Activated naive CD4-positive, alpha-beta T cell (primary cell): ENCODE results near the gene EGLN3.

ENCODE experiments used
- DNase-seq, 4 experiments: peaks; one replicate each; lab custom pipeline; 2025; lab: John Stamatoyannopoulos, UW

Gene EGLN3

DNA sequence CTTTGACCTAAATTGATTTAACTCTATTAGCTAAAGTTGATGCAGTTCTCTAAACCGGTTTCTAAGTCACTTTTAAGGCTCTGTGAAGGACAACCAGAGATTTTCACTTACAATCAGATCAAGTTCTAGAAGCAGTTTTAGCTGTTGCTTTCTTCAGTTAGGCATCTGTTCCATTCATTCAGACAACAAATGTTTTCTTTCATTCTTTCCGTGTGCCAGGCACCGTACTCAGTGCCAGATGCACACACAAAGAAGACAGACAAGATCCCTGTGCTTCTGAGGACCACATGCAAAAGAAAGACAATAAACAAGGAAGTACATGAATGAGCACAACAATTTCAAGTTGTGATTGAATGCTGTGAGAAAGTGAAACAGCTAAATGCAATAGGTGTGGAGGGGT is 11.1 kb upstream of the EGLN3 start:
- DNase-seq: no peak

DNA sequence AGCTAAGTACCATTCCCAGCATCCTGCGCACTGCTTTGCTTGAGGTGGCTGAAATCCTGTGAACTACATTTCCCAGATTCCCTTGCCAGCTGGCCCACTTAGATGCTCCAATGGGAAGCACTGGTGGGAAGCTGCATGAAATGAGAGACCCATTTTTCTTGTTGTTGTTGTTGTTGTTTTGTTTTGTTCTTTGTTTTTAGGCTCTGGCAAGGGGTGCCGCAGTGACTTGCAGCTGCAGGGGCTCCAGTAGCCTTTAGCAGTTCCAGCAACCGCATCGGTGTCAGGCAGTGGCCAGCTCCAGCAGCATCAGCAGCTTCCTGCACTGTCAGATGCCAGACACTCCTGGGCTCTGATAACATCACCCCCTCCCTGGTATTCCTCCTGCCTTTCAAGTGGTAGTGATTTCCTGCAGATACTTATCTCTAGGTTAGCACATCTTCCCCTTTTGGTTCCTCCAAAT is 8.8 kb upstream of the EGLN3 start:
- no peak for DNase-seq

DNA sequence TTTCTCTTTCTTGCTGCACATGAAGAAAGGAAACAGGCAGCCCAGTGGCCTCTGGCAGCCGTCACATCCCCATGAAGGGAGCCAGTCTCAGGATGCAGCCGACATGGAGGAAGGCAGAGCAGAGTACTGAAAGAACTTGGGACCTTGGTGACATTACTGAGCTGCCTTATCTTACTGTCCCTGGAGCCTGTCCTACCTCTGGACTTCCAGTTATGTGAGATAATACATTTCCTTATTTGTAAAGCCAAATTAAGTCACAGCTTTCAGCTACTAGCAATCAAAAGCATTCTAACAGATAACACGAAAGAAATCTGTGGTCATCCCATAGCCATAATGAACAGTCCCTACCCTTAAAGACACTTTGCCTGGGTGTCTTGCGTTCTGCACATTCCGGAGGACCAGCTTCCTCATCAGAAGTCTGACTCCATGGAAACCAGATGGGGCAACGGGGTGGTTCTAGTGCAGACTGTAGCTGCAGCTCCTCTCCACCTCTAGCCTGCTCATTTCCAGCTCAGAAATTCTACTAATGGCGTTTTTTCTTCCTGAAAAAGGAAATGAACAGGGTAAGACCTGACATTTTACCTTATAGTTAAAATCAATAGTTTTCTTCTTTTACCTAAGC is 7.8 kb upstream of the EGLN3 start:
- no peak for DNase-seq

DNA sequence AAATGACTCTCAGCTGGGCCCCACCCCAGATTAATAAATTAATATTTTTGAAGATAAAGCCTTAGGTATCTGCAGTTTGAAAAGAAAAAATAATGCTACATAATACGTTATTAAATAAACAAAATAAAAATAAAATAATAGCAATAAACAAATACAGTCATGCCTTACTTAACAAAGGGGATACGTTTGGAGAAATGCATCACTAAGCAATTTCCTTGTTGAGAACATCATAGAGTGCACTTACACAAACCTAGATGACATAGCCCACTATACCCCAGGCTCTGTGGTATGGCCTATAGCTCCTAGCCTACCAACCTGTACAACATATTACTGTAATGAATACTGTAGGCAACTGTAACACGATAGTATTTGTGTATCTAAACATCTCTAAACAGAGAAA is 7.1 kb upstream of the EGLN3 start:
- no peak for DNase-seq

DNA sequence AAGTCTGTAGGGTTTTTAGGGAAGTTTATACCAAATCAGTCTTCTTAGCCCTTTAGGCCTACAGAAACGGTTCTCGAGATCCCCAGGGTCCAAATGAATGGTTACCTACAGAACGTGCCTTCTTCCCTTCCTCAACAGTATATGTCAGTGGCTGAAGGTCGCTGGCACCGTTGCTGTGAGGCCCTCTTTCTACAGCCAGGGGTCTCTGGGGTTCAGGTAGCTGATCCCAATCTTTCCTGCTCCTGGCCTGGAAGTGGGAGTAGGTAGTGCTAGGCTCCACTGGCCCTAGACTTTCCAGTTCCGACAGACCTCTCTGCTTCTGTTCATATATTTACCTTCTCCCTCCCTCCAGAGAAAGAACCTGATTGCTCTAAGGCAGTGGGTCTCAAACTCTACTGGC is 6.4 kb upstream of the EGLN3 start:
- no peak for DNase-seq

DNA sequence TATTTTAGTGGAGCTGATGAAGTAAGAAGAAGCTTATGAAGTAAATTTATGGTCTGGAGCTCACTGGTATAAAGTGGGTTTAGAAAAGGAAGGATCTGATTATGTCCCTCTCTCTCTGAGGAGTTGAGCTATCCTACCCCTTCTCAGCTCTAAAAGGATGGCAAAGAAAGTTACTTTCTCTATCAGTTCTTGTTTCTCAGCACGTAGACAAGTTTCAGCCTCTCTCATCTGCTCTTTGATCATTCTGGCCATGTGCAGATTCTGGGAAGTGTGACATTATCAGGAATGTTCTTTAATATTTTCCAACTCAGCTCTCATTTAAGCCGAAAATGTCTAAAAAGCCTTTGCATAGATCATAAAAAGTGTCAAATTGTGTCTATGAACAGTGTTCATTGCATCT is 5.8 kb upstream of the EGLN3 start:
- DNase-seq: no peak

DNA sequence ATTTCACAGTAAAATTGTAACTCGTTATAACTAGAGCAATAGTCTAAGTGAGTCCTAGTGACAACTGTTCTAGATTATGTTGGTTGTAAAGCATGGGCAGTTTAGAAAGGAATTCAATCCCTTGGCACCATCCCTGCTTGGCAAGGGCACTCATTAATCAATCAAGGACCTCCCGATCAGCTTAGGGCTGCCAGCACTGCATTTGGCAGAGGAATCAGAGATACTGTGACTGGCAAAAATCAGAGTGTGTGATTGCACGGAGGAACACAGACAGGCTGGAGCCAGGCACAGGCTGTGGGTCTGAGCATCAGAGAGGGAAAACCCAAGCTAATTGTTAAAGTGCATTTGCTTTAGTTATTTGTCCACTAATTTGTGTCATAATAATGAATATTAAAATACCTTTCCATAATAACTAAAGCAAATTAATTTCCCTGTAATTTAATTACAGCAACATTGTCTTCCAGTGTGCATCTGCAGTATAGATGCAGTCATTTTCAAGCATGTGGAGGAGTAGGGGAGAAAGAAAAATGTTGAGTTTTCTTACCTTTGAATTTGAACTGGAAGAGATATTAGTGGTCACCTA is 3.2 kb upstream of the EGLN3 start:
- DNase-seq: no peak

DNA sequence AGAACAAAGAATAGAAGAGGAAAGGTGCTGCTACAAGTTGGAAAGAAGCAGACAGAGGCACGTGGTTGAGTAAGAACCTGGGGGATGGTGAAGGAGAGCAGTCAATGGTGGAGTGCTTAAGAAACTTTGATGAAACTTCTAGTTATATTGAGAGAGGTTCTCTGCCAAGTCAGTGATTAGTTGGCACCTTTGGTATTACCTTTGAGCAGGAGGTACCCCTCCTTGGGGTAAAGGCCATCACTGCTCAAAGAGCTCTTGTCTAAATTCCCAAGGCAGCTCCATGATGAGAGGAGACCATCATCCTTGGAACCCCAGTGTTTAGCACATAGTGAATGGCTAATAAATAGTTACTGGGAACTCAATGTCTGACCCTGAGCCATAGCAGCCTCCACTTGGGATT is 1.7 kb upstream of the EGLN3 start:
- DNase-seq: no peak

DNA sequence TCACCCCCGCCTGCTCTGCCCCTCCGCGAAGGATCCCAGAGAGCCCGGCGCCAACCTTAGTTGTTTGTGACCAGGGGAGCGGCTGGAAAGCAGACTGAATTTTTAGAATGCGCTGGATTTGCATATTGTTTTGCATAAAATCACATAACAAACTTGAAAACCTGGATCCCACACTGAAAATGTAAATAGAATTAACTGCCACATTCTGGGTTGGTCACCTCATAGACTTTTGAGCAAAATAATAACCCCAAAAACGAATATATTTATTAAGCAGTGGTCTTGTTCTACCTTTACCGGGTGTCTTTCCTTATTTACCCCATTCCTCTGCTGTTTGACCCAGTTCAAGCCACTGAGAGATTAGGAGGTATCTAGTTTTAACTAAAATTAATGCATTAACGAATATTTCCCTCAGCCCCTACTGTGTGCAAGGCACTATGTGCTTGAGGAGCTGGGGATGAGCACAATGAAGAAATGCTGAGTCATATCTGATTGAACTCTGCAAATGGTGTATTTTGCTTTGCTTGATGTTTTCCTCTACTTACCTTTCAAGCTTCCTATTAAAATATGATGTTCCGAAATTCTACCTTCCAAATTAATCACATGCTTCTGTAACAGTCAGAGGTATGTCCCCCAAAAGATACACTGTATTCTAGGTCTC is 438 bp upstream of the EGLN3 start:
- DNase-seq: no peak

DNA sequence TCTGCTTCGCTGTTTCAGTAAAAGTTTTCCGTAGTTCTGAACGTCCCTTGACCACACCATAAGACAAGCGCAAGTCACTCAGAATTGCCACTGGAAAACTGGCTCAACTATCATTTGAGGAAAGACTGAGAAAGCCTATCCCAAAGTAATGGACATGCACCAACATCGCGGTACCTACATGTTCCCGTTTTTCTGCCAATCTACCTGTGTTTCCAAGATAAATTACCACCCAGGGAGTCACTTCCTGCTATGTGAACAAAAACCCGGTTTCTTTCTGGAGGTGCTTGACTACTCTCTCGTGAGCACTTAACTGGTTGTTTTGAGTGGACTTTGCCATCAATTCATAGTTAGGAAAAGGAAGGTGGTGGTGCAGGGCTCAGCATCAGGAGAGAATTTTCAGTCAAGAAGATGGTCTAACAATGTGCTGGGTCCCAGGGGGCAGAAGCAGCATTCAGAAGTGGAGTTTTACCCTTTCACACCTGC is 1.4 kb downstream of the EGLN3 start:
- no peak for DNase-seq

DNA sequence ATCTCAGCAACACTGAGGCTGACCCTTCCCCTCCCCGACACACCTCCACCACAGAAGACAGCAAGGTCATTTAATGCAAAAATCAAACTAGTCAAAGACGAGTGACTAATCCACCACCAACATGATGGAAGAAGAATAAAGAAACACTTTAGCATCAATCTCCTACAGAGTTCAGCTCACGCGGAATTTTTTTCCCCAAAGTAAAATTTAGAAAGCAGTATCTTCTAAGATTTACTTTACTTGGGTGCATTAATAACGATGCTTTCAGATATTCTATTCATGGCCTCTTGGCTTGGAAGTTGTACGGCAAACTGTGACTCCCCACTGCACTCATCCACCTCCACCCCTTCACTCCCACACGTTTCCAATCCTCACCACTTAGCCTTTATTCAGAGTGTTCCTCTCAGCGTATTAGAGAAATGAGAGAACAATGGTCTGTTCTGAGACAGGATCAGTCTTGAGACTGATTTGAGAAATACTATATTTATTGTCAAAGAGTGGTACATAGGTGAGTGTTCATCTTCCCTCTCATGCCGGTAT is 1.9 kb downstream of the EGLN3 start:
- DNase-seq: no peak

DNA sequence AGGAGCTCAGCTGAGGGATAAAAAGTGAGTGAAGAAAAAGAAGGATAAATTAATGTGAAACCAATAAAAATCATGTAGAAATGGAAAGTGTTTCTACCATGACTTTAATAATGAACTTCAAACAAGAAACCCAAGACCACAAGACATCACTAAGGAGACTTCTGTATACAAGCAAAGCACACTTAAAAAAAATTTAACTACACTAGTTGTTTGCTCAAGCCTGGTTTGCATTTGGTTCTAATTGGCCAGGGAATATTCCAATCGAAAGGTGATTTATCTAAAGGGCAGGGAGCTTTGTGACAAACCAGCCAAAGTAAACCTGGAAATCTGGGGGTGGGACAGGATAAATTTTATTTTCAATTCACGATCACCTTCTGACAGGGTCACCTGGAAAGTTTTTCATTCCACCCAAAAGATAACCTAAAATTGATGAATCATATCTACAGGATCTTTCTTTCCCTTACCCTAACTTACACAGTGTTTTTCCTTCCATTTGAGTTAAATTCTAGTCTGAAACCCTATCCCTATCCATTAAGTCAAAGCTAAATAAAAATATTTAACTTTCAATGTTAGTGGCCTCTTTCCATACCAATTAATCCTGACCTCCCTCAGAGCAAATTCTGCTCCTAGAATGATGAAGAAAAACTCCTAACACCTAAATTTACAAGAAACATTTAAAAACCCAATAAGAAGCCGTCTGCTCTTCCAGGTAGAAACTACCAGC is 2.6 kb downstream of the EGLN3 start:
- DNase-seq: no peak

DNA sequence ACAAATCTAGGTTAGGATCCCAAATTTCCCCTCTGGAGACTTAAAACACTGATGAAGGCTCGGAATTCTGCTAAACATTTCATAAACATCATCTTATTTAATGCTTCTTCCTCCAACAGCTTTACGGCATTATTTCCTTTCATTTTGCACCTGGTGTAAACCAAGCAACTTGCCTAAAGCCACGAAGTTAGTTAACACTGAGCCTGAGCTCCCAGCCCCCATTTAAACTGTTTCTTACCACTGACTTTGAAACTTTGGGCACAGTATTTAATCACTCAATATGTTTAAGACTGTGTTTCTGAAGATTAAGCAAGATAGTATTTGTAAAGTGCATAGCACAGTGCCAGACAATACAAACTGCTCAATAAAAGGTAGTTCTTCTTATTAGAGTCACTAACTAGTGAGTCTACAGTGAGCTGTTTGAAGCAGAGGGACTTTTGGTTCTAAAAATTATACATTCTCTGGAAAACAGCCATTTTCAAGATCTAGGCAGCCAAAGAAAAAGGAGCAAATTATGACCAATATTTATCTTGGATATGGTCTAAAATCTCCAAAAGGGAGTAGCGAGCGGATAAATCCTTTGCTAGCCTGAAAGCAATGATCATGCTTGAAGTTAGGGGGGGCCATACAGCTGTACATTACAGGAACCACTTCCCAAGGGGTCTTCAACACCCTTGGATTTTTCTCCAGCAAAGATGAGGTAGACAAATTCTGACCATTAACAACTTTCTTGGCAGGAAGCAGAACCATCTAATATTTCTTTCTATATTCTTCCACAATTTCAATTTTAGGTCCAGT is 4.0 kb downstream of the EGLN3 start:
- DNase-seq: no peak

DNA sequence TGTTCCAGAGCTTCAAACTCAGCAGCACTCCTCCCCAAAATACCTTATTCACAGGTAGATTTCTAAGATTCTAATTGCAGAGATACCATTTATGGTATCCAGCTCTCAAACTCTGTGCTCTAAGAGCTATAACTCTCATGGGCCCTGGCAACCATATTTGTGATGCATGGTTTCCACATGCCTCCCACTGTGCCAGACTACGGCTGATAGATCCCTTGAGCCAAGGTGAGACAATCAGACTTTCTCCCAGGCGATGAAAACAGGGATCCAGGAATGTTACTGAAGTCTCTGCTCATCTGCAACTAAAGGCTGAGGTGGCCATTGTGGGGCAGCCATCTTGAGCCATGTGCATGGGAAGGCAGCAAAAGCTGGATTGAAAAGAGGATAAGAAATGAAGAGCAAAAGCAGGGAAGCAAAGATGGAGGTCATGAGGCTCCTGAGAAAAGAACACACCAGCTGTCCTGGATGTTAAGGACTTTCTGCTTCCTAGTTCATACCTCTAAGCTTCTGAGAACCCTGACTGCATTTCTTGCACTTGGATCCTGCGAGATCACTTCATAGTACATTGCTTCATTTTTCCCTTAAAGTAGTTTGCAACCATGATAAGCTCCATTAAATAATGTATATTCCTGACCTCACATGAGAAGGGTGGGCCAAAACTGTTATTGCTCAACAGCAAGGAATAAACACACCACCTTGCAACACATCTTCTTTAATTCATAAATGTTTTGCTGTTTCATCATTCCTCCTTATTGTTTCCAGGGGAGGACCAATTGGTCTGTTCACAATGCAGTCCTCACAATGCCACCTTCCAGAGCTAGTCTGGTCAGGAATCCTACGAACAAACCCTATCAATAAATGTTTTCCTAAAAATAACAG is 5.4 kb downstream of the EGLN3 start:
- no peak for DNase-seq

DNA sequence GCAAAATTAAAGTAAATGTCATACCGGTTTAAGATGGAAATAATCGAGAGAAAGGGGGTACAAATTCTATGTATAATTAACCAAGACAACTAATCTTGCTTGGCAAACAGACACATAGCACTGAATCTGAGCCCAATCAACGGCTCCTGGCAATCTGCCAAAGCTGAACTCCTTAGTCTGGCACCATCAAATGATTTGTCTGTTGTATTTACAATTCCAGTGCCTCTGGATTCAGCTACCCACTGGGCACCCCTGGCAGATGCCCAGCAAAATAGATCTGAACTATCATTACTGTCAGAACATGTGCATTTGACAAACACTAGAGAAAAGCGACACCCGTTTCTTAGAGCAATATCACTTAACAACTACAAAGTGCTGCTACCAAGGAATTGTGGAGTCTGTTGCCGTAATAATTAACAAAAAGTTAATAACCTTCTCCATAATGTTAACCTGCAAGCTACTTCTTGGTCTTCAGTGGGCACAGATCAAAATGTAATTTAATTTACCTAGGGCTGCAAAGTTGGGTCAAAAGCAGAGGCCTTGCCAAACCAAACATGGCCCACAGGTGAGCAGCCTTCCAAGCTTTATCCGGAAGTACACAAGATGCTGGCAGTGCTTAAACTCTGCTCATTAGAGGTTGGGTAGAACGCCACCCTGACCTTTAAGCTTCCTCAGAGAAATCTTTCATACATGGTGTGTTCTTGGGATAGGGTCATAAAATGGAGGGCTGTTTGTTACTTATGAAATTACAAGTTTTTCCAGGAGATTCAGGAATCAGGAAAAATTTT is 7.6 kb downstream of the EGLN3 start:
- DNase-seq: no peak

DNA sequence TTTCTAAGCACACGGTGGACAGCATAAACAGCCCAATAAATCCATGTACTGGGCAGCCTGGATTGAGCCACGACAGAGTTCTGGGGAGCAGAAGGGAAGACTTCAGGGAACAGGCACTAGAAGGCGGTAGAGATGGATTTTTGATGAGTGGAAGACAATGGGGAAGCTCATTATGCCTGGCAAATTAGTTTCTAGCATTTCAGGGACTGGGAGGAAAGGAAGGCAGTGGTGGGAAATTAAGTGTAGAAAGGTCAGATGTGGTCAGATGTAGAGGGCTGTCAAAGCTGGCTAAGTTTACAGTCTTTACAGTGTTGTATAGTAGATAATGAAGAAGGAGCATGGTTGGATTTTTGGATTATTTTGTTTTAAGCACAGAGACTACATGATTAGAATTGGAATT is 9.2 kb downstream of the EGLN3 start:
- no peak for DNase-seq

DNA sequence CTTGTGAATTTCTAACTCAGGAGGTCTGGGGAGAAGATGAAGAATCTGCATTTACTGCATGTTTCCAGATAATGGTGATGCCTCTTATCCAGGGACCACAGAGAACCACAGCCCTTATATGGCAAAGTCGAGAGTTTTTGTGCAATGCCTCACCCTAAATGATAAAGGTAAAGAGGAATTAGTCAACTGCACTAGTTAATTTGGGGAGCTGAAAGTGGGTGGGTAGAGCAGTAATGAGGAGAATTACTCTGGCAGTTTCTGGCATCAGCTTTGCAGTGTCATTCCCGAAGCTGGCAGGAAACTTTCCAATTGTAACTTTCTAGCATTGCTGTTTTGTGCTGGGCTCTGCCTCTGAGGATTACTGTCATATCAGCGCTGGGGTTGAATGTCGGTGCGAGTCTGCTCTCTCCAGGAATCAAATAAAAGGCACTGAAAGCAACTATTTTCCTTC is 10.3 kb downstream of the EGLN3 start:
- DNase-seq: no peak

DNA sequence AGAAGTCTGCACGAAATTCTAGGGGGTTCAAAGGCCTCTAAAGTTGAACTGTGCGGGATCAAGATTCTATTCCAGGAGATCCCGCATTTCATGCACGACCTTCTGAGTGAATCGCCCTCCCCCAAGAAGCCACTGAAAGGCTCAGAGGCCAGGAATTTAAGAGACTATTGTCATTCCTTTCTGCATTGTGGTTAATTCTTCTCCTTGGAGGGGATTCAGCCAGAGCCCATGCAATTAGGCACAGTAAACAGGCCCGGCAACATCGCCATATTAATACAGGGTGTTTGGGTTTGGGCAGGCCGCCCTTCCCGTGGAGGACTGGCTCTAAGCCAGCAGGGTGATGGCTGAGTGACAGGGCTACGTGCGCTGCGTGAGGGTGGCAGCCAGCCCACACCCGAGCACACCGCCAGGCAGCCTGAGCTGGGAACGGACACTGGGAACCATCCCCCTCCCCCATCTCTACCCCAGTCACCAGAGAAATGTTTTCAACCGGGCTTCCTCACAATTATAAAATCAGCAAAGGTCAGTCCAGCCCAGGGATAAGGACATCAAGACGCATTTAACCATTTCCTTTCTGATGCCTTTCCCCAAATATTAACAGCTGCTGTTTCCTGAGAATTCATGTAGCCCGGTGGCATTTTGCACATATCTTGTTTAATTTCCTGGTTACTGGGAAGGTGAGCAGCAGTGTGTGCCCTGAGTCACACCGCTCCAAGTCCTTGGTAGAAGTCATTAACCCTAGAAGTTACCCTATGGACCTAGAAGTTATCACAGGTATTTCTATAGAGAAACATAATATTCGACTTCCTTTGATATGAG is 12.5 kb downstream of the EGLN3 start:
- DNase-seq: no peak

DNA sequence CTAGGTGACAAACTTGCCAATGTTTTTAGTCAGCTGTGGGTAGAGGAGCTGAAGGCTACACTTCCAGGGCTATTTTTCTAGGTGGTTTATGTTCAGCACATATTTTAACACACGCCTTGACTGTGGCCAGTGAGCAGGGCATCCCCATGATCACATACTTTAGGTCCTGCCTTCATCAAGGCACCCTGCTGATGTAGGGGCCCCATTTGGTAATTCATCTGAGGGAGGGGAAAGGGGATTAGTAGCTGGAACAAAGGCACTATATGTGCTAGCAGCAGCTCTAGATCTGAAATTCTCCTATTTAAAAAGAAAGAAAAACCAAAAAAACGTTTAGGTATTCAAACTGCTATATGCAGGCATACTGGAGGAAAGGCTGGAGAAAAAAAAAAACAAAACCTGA is 14.5 kb downstream of the EGLN3 start:
- no peak for DNase-seq
